Transverse colon (tissue), 4 donors: ENCODE measurements around the gene AKAP6.

Experiments
- CTCF ChIP-seq, 5 experiments: fragments of 200-600 bp in 3 of 5; fragments of 450-650 bp in 2 of 5; sonication (generic) in 3 of 5; IDR thresholded peaks; 1 replicate in 2 of 5; 2 replicates in 3 of 5; pipeline ENCODE4 v1.5.1; 2016 to 2017; ENCODE audit warnings: antibody characterized with exemption in 5 of 5, inconsistent platforms in 3 of 5, mild to moderate bottlenecking in 2 of 5, moderate library complexity in 1 of 5
- EP300 ChIP-seq: sonication (generic); formaldehyde crosslinking; IDR thresholded peaks from one replicate; pipeline ENCODE4 v1.6.1; 2017; ENCODE audit warnings: antibody characterized with exemption, low read depth
- POLR2A ChIP-seq: fragments of 450-650 bp; IDR thresholded peaks from one replicate; pipeline ENCODE4 v1.6.1; 2016; ENCODE audit warnings: antibody characterized with exemption, mild to moderate bottlenecking, moderate library complexity
- POLR2AphosphoS5 ChIP-seq, 3 donors: sonication (generic); formaldehyde crosslinking; IDR thresholded peaks; one replicate each; pipeline ENCODE4 v1.6.1; 2016; ENCODE audit warnings: antibody characterized with exemption in 3 of 3

- TF ChIP-seq CTCF (IDR thresholded peaks at IDR 0.05) (no peak), POLR2AphosphoS5 (IDR thresholded peaks at IDR 0.05) (no peak), POLR2A (no peak), EP300 (no peak)
These were observed 208.1 kb downstream of the AKAP6 start for GRCh38 chr14:32537166-32537565.
